Colonic mucosa (tissue), 4 donors: Measurements from ENCODE around the gene NVL. TPM values are rescaled to one million over a fixed set of nuclear protein-coding genes. Genes with fewer than 3 reads are reported as not detected.

Experiments used
- DNase-seq: peaks from one replicate; pipeline ENCODE4 v3.0.0-alpha.2; 2020
- H3K27ac ChIP-seq: fragments of 200-600 bp; one replicate; pipeline ENCODE4 v1.8.0; 2021
- H3K27me3 ChIP-seq: fragments of 200-600 bp; one replicate; pipeline ENCODE4 v1.8.0; 2021
- H3K36me3 ChIP-seq: fragments of 200-600 bp; one replicate; pipeline ENCODE4 v1.8.0; 2021
- H3K4me1 ChIP-seq: fragments of 200-600 bp; one replicate; pipeline ENCODE4 v1.8.0; 2021; ENCODE audit warnings: mild to moderate bottlenecking
- H3K4me3 ChIP-seq: fragments of 200-600 bp; one replicate; pipeline ENCODE4 v1.8.0; 2021
- H3K9ac ChIP-seq, 2 donors: one replicate each; pipeline ENCODE4 v1.7.0; 2013; ENCODE audit warnings: control low read depth in 2 of 2, low read depth in 2 of 2, low read length in 2 of 2
- H3K9me3 ChIP-seq: fragments of 200-600 bp; one replicate; pipeline ENCODE4 v1.8.0; 2021
- CTCF ChIP-seq: fragments of 200-600 bp; IDR thresholded peaks from one replicate; pipeline ENCODE4 v1.8.0; 2022; ENCODE audit warnings: antibody characterized with exemption, mild to moderate bottlenecking
- intact Hi-C: fragments of 100-400 bp; cut with DNase I; formaldehyde crosslinking; loops from one replicate; pipeline ENCODE4 v1.14.1; 2022
- total RNA-seq, 2 donors: library from RNA; stranded (reverse); fragmentation: NEBNext Ultra II Directional in 1 of 2; extraction: Animal tissue kit (Norgen Biotek cat#: 25700) in 1 of 2; gene quantifications; one replicate each; pipeline ENCODE4 v1.2.1, GENCODE V29; 2021
- donor health status: healthy.
- donor health status: DM: no; HTN: no; CAD: no.
- donor health status: DM: no; HTN: no; CAD: no.

The NVL gene
- total RNA-seq = 10 to 100 TPM; 39.4 to 51.5 TPM

- peak within 1 kb of the TSS; percentile 90 for H3K4me3 ChIP-seq
- no peaks in the 10 kb centered on the region for H3K36me3 ChIP-seq
- H3K27me3 ChIP-seq = no peaks in the 10 kb centered on the region
- peak within 1 kb of the TSS; percentile 91 to 93 for H3K9ac ChIP-seq
- peak within 1 kb of the TSS; percentile 93 for H3K27ac ChIP-seq
- intact Hi-C loops = loop anchor here (10.0 kb wide), 1 partner anchor 155 kb away; no protein-coding TSS in a partner anchor
- DNase-seq = peak; percentile 89
- no peak for TF ChIP-seq CTCF
- H3K4me1 ChIP-seq = peaks cover 10% of the 10 kb centered on the region
- no peaks in the 10 kb centered on the region for H3K9me3 ChIP-seq
These were observed at the start of gene NVL for GRCh38 chr1:224329842-224330753. NVL (minus strand) TSS chr1:224330172; CDS start chr1:224330127, 45 bp downstream.

GRCh38 chr1:224378855-224379631 lies 49.1 kb upstream of the NVL start:
- H3K9ac ChIP-seq = no peak overlapping the region
- no peaks in the 10 kb centered on the region for H3K27me3 ChIP-seq
- no peaks in the 10 kb centered on the region for H3K9me3 ChIP-seq
- intact Hi-C loops = no loop called here
- no peaks in the 10 kb centered on the region for H3K4me1 ChIP-seq
- H3K36me3 ChIP-seq = no peaks in the 10 kb centered on the region
- no peak for TF ChIP-seq CTCF
- DNase-seq = no peak
- H3K4me3 ChIP-seq = no peak overlapping the region
- H3K27ac ChIP-seq = no peak overlapping the region

- Histone ChIP-seq H3K27ac (no peak overlapping the region), H3K4me1 (no peaks in the 10 kb centered on the region), H3K4me3 (no peak overlapping the region), H3K9me3 (no peaks in the 10 kb centered on the region), H3K9ac (no peak overlapping the region), H3K36me3 (no peaks in the 10 kb centered on the region), H3K27me3 (no peaks in the 10 kb centered on the region)
- intact Hi-C loops = no loop called here
- no peak for DNase-seq
- no peak for TF ChIP-seq CTCF
These were observed 47.7 kb upstream of the NVL start for GRCh38 chr1:224377676-224378006.

- no peak for TF ChIP-seq CTCF
- Histone ChIP-seq H3K4me3 (no peak overlapping the region), H3K27me3 (no peaks in the 10 kb centered on the region), H3K27ac (no peak overlapping the region), H3K9me3 (no peaks in the 10 kb centered on the region), H3K36me3 (peaks cover 2% of the 10 kb centered on the region), H3K4me1 (no peaks in the 10 kb centered on the region), H3K9ac (no peak overlapping the region)
- intact Hi-C loops = no loop called here
- DNase-seq = no peak
These were observed 45.1 kb upstream of the NVL start for GRCh38 chr1:224375059-224375458.

- H3K36me3 ChIP-seq = peaks cover 3% of the 10 kb centered on the region
- no peaks in the 10 kb centered on the region for H3K27me3 ChIP-seq
- no peaks in the 10 kb centered on the region for H3K9me3 ChIP-seq
- TF ChIP-seq CTCF = no peak
- H3K4me1 ChIP-seq = no peaks in the 10 kb centered on the region
- H3K27ac ChIP-seq = no peak overlapping the region
- no peak overlapping the region for H3K4me3 ChIP-seq
- DNase-seq = no peak
- H3K9ac ChIP-seq = no peak overlapping the region
- intact Hi-C loops = no loop called here
These were observed 43.1 kb upstream of the NVL start for GRCh38 chr1:224373008-224373590.
